Ovary (tissue), 9 donors: ENCODE results near the gene MYH6. TPM values are rescaled to one million over a fixed set of nuclear protein-coding genes. Genes with fewer than 3 reads are reported as not detected.

Experiments used
- DNase-seq, 5 donors: peaks; one replicate each; pipeline ENCODE4 v3.0.0-alpha.2; 2019 to 2020
- H3K27ac ChIP-seq, 2 donors: fragments of 200-600 bp; one replicate each; pipeline versions ENCODE4 v1.5.1 to v1.8.0; 2019 to 2022
- H3K27me3 ChIP-seq: fragments of 200-600 bp; one replicate; pipeline ENCODE4 v1.8.0; 2022
- H3K36me3 ChIP-seq: fragments of 200-600 bp; sonication (generic); one replicate; pipeline ENCODE4 v1.5.1; 2019
- H3K4me1 ChIP-seq: one replicate; pipeline ENCODE4 v1.8.1; 2013; ENCODE audit warnings: mild to moderate bottlenecking, moderate library complexity; ENCODE audit not compliant: insufficient read depth
- H3K4me3 ChIP-seq: fragments of 200-600 bp; sonication (generic); one replicate; pipeline ENCODE4 v1.5.1; 2017
- H3K9me3 ChIP-seq, 2 donors: fragments of 200-600 bp in 1 of 2; sonication (generic) in 1 of 2; one replicate each; pipeline versions ENCODE4 v1.5.1 to v1.8.1; 2013 to 2019; ENCODE audit warnings: mild to moderate bottlenecking in 1 of 2, moderate library complexity in 1 of 2
- EP300 ChIP-seq: sonication (generic); formaldehyde crosslinking; IDR thresholded peaks from one replicate; pipeline ENCODE4 v1.6.1; 2017; ENCODE audit warnings: antibody characterized with exemption
- POLR2A ChIP-seq: fragments of 450-650 bp; IDR thresholded peaks from one replicate; pipeline ENCODE4 v1.6.1; 2017; ENCODE audit warnings: antibody characterized with exemption, mild to moderate bottlenecking, moderate library complexity
- WGBS, 3 donors: extraction: QIAGEN DNeasy Blood & Tissue Kit in 1 of 3; methylation state at CpG; one replicate each; pipeline versions ENCODE4 v1.1.5 to v1.1.7; 2013 to 2017; 5-methylcytosine and 5-hydroxymethylcytosine counted together
- intact Hi-C, 4 donors: fragments of 100-400 bp; cut with DNase I; formaldehyde crosslinking; loops; one replicate each; pipeline versions ENCODE4 v1.11.0 to v1.15.1; 2022 to 2023
- polyA plus RNA-seq, 2 donors: library from polyadenylated mRNA; stranded (reverse); fragments of 200-250 nt in 1 of 2; fragments of 350-450 nt in 1 of 2; fragmentation: Illumina TruSeq in 1 of 2; extraction: RNeasy Lipid Tissue Mini Kit (QIAGEN cat#74804) in 1 of 2; gene quantifications; one replicate each; pipeline ENCODE4 v1.2.3, GENCODE V29; 2013 to 2014
- total RNA-seq, 7 donors: library from RNA; depleted of rRNA in 2 of 7; stranded (reverse); fragments of >200 nt in 2 of 7; fragmentation: NEBNext Ultra II Directional in 3 of 7; extraction: Animal tissue kit (Norgen Biotek cat#: 25700) in 3 of 7; gene quantifications; one replicate each; pipeline versions ENCODE4 v1.1.0 to v1.2.4, GENCODE V29; 2016 to 2023
- TF ChIP-seq, protein P1 (sequence below), 3 donors: fragments of 450-650 bp in 2 of 3; fragments of 200-600 bp in 1 of 3; IDR thresholded peaks; one replicate each; pipeline versions ENCODE4 v1.5.1 to v1.8.0; 2016 to 2022; ENCODE audit warnings: antibody characterized with exemption in 3 of 3, mild to moderate bottlenecking in 1 of 3
- donor health status: DM: no; HTN: no; CAD: no; lungs with moderate emphysema.
- donor health status: DM: no; HTN: no; CAD: no.
- donor health status: Bipolar disorder and iron deficiency.
- donor health status: DM: yes; HTN: yes; CAD: no.
- donor health status: DM: no; HTN: no; CAD: no.
- donor health status: DM: yes; HTN: yes; CAD: no.

Gene MYH6
- total and polyA plus RNA-seq, 9 donors = 0.07 to 1.1 (median 0.50) TPM; not detected in 4

DNA sequence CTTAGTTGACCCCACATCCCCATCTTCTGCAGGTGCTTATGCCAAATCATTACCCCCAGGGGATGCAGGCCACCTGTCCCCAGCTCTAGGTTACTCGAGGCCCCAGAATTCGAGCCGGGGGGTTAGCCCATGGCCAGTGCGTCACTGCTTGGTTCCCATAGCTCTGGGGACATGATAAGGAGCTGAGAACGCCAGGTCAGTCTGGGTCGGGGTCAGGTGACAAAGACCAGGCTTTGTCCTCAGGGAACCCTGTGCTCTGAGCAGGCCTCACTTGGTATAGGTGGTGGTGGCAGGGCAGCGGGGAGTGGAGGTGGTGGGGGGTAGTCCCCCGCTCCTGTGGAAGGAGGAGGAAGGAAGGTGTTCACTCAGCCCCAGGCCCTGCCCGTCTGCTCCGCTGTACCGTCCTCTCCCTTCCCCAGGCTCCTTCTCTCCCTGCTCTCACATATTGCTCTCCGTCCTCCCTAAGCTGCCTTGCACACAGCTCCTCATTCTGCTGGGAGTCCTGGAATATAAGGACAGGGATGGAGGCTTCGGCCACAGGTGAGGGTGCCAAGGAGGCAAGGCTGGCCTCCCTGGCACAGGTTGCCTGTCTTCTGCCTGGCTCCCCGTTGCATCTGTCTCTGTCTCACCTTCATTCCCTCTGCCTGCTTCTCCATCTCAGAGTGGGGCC lies 2.0 kb upstream of the MYH6 start:
- Histone ChIP-seq H3K4me1 (no peaks in the 10 kb centered on the region), H3K27me3 (no peaks in the 10 kb centered on the region), H3K36me3 (no peaks in the 10 kb centered on the region), H3K27ac (no peak overlapping the region), H3K9me3 (no peaks in the 10 kb centered on the region), H3K4me3 (no peak overlapping the region)
- intact Hi-C loops = no loop called here
- DNase-seq = no peak
- TF ChIP-seq EP300 = no peak
- TF ChIP-seq POLR2A = no peak
- TF ChIP-seq, protein P1, sequence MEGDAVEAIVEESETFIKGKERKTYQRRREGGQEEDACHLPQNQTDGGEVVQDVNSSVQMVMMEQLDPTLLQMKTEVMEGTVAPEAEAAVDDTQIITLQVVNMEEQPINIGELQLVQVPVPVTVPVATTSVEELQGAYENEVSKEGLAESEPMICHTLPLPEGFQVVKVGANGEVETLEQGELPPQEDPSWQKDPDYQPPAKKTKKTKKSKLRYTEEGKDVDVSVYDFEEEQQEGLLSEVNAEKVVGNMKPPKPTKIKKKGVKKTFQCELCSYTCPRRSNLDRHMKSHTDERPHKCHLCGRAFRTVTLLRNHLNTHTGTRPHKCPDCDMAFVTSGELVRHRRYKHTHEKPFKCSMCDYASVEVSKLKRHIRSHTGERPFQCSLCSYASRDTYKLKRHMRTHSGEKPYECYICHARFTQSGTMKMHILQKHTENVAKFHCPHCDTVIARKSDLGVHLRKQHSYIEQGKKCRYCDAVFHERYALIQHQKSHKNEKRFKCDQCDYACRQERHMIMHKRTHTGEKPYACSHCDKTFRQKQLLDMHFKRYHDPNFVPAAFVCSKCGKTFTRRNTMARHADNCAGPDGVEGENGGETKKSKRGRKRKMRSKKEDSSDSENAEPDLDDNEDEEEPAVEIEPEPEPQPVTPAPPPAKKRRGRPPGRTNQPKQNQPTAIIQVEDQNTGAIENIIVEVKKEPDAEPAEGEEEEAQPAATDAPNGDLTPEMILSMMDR (IDR thresholded peaks at IDR 0.05) = no peak
- WGBS, 3 donors = 75 to 86% (median 80%) methylated on average over 14 of the region's 14 CpGs

GRCh38 chr14:23409475-23409874 lies 1.4 kb upstream of the MYH6 start:
- Histone ChIP-seq H3K27ac (no peak overlapping the region), H3K4me3 (no peak overlapping the region), H3K9me3 (no peaks in the 10 kb centered on the region), H3K4me1 (no peaks in the 10 kb centered on the region), H3K27me3 (no peaks in the 10 kb centered on the region), H3K36me3 (no peaks in the 10 kb centered on the region)
- no peak for TF ChIP-seq POLR2A
- TF ChIP-seq EP300 = no peak
- TF ChIP-seq, protein P1 (IDR thresholded peaks at IDR 0.05) = no peak
- intact Hi-C loops = no loop called here
- WGBS, 3 donors = 55 to 74% (median 67%) methylated on average over 2 of the region's 2 CpGs
- no peak for DNase-seq

GRCh38 chr14:23408307-23408630 lies 196 bp upstream of the MYH6 start:
- H3K4me3 ChIP-seq = no peak overlapping the region
- intact Hi-C loops = no loop called here
- TF ChIP-seq POLR2A = no peak
- no peak for TF ChIP-seq EP300
- TF ChIP-seq, protein P1 (IDR thresholded peaks at IDR 0.05) = no peak
- no peaks in the 10 kb centered on the region for H3K27me3 ChIP-seq
- H3K36me3 ChIP-seq = no peaks in the 10 kb centered on the region
- whole genome bisulfite sequencing, 3 donors = 28 to 36% (median 31%) methylated on average over 5 of the region's 5 CpGs
- H3K27ac ChIP-seq = no peak overlapping the region
- no peak for DNase-seq
- no peaks in the 10 kb centered on the region for H3K4me1 ChIP-seq
- no peaks in the 10 kb centered on the region for H3K9me3 ChIP-seq

GRCh38 chr14:23406725-23407355 lies 1.2 kb downstream of the MYH6 start:
- intact Hi-C loops = no loop called here
- DNase-seq = no peak

More at GRCh38 chr14:23406725-23407355, 1.2 kb downstream of the MYH6 start:
- Histone ChIP-seq H3K27me3 (no peaks in the 10 kb centered on the region), H3K27ac (no peak overlapping the region), H3K4me3 (no peak overlapping the region), H3K36me3 (no peaks in the 10 kb centered on the region), H3K4me1 (no peaks in the 10 kb centered on the region), H3K9me3 (no peaks in the 10 kb centered on the region)
- TF ChIP-seq EP300 (no peak), POLR2A (no peak)
- TF ChIP-seq, protein P1 (IDR thresholded peaks at IDR 0.05) = no peak
- WGBS, 3 donors = 81 to 87% (median 81%) methylated on average over 15 of the region's 15 CpGs
